Measurements from ENCODE around the gene CHSY1. TPM values are rescaled to one million over a fixed set of nuclear protein-coding genes. Genes with fewer than 3 reads are reported as not detected.

The CHSY1 gene
- total RNA-seq, 4 donors from 2014 or later = 16.9 to 85.3 (median 39.4) TPM

DNA sequence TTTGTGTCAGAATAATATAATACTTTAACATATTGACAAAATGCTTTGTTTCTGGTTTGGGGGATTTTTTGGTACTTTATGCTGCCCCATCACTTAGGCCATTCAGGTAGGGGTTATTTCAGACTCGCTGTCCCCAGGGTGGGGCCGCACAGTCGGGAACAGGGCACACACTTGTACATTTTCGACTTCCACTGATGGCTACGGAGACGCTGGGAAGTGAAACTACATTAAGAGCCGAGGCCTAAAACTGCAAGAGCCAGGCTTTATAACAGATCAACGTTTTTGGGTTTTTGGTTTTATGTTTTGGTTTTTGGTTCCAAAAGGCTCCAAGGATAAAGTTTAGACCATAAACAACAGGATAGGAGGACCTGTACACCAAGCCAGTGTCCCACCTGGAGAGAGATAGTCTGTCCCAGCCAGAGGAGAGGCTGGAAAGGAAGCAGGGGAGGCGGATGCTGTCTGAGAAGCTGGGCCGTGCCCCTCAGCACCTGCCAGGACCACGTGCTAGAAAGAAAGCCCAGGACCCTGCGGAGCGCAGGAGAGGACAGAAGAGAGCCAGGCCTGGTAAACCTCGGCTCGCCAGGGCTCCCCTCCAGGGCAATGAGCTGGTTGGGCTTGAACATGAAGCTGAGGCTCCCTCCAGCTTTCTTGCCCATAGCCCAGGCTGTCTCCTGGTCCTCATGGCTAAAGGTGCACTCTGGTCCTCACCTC is 111.7 kb downstream of the CHSY1 start:
- ATAC-seq (ENCODE audit: low FRiP score) = no peak

GRCh38 chr15:101138913-101139880 is 112.7 kb downstream of the CHSY1 start:
- ATAC-seq (ENCODE audit: low FRiP score) = no peak
- TF ChIP-seq, protein P1, sequence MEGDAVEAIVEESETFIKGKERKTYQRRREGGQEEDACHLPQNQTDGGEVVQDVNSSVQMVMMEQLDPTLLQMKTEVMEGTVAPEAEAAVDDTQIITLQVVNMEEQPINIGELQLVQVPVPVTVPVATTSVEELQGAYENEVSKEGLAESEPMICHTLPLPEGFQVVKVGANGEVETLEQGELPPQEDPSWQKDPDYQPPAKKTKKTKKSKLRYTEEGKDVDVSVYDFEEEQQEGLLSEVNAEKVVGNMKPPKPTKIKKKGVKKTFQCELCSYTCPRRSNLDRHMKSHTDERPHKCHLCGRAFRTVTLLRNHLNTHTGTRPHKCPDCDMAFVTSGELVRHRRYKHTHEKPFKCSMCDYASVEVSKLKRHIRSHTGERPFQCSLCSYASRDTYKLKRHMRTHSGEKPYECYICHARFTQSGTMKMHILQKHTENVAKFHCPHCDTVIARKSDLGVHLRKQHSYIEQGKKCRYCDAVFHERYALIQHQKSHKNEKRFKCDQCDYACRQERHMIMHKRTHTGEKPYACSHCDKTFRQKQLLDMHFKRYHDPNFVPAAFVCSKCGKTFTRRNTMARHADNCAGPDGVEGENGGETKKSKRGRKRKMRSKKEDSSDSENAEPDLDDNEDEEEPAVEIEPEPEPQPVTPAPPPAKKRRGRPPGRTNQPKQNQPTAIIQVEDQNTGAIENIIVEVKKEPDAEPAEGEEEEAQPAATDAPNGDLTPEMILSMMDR (IDR thresholded peaks at IDR 0.05) = no peak
- no peak for DNase-seq (ENCODE audit: low spot score)

More for the DNA sequence above, 111.7 kb downstream of the CHSY1 start:
- TF ChIP-seq, protein P1 (IDR thresholded peaks at IDR 0.05) = no peak
- no peak for DNase-seq (ENCODE audit: low spot score)

DNA sequence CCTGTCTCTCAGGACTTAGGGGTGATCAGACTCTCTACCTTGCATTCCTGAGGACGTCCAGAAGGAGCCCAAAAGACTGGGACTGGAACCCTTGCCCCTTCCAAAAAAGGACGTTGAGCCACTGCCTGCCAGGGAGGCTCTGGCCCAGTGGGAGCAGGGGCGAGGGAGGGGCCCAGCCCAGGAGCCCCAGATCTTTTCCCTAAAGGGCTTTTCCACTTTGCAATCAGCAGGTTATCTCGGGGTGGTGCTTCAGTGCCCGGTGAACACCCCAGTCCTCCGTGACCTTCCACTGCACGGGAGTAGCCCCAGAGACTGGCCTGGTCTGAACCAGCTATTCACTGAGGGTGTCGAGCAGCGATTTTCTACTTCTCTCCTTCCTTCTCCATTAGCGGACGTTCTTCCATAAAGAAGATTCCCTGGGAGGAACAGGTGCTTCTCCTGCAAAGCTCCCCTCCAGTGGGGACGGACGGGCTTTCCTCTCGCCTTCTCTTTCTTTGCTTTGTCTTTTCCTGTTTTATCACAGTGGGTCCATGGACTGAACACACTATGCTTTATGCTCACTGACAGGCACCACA is 113.7 kb downstream of the CHSY1 start:
- no peak for DNase-seq (ENCODE audit: low spot score)
- TF ChIP-seq, protein P1 (IDR thresholded peaks at IDR 0.05) = no peak
- no peak for ATAC-seq (ENCODE audit: low FRiP score)

- TF ChIP-seq, protein P1 (IDR thresholded peaks at IDR 0.05) = no peak
- ATAC-seq (ENCODE audit: low FRiP score) (no peak), DNase-seq (ENCODE audit: low spot score) (no peak)
Measured at GRCh38 chr15:101137312-101137940, 114.4 kb downstream of the CHSY1 start.

DNA sequence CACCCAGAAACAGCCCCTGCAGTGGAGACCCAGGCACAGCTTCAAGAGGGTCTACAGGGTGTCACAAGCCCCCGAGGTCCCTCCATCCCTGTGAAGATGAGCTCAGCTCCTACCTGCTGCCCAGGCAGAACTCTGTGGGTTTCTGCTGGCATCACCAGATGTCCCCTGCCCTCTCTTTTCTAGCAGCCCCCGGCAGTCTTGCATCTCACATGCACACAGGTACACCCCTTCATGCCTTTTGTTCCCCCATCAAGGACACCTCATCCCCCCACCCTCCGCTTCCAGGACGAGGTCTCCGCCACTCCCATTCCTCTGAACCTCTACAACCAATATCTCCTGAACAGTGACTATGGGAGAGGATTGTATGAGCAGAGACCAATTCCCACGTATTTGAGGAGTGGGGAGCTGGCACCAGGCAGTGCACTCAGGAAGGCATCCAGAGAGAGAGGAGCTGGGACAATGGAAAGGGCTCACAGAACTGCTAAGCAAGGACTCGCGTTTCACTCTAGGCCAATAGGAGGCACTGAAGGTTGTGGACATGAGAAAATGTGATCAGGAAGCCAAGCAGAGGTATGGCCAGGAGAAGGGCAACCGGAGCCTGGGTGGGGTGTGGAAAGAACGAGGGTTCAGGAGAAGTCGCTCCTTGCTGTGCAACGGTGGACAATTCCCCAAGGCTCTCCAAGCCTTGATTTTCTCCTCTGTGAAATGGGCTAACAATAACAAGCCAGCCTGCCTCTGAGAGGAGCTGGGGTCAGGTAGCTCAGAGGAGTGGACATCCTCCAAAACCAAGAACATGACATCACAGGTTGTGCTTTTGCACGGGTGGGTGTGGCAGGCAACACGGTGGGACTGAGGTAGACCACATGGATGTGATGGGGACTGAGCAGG is 115.2 kb downstream of the CHSY1 start:
- ATAC-seq (ENCODE audit: low FRiP score) (no peak), DNase-seq (ENCODE audit: low spot score) (no peak)
- TF ChIP-seq, protein P1 (IDR thresholded peaks at IDR 0.05) = no peak

Measured in omental fat pad (tissue), 4 donors.